Measurements from ENCODE around the gene STMN3.

The STMN3 gene

GRCh38 chr20:63686492-63687321, 33.5 kb upstream of the STMN3 start:
- no peak for TF ChIP-seq CTCF (conservative IDR thresholded peaks at IDR 0.05; ENCODE audit: low read length)
- DNase-seq (ENCODE audit: low read depth): peak; percentile 80
- H3K4me3 ChIP-seq (ENCODE audit: low read length): no peak overlapping the region

GRCh38 chr20:63686094-63686491, 32.9 kb upstream of the STMN3 start:
- no peak for TF ChIP-seq CTCF (conservative IDR thresholded peaks at IDR 0.05; ENCODE audit: low read length)
- no peak for DNase-seq (ENCODE audit: low read depth)
- no peak overlapping the region for H3K4me3 ChIP-seq (ENCODE audit: low read length)

GRCh38 chr20:63685269-63686026, 32.2 kb upstream of the STMN3 start:
- no peak for DNase-seq (ENCODE audit: low read depth)
- H3K4me3 ChIP-seq (ENCODE audit: low read length): no peak overlapping the region
- TF ChIP-seq CTCF (conservative IDR thresholded peaks at IDR 0.05; ENCODE audit: low read length): no peak

GRCh38 chr20:63682384-63683139, 29.3 kb upstream of the STMN3 start:
- no peak for TF ChIP-seq CTCF (conservative IDR thresholded peaks at IDR 0.05; ENCODE audit: low read length)
- DNase-seq (ENCODE audit: low read depth): peak; percentile 97
- H3K4me3 ChIP-seq (ENCODE audit: low read length): no peak overlapping the region

GRCh38 chr20:63681609-63682142, 28.5 kb upstream of the STMN3 start:
- DNase-seq (ENCODE audit: low read depth): no peak
- TF ChIP-seq CTCF (conservative IDR thresholded peaks at IDR 0.05; ENCODE audit: low read length): no peak
- H3K4me3 ChIP-seq (ENCODE audit: low read length): no peak overlapping the region

- DNase-seq (ENCODE audit: low read depth): no peak
- no peak for TF ChIP-seq CTCF (conservative IDR thresholded peaks at IDR 0.05; ENCODE audit: low read length)
- no peak overlapping the region for H3K4me3 ChIP-seq (ENCODE audit: low read length)
Observed at GRCh38 chr20:63680857-63681608, 27.8 kb upstream of the STMN3 start.

Measured in AG10803 (cell line).